HEK293T (cell line): ENCODE measurements around the gene TBC1D1.

ENCODE experiments used
- ARNT ChIP-seq: fragments of 450-650 bp; IDR thresholded peaks from 2 replicates; pipeline ENCODE4 v1.6.1; 2017; ENCODE audit warnings: mild to moderate bottlenecking
- BHLHE40 ChIP-seq: fragments of 450-650 bp; IDR thresholded peaks from 2 replicates; pipeline ENCODE4 v1.6.1; 2016; ENCODE audit warnings: mild to moderate bottlenecking, moderate library complexity, borderline replicate concordance
- CTBP1 ChIP-seq: fragments of 450-650 bp; IDR thresholded peaks from 2 replicates; pipeline ENCODE4 v1.6.1; 2016; ENCODE audit warnings: borderline replicate concordance
- ELF4 ChIP-seq: fragments of 450-650 bp; IDR thresholded peaks from 2 replicates; pipeline ENCODE4 v1.6.1; 2017; ENCODE audit warnings: antibody characterized with exemption
- FOXK2 ChIP-seq: fragments of 450-650 bp; IDR thresholded peaks from 2 replicates; pipeline ENCODE4 v1.6.1; 2016; ENCODE audit warnings: mild to moderate bottlenecking
- L3MBTL2 ChIP-seq: fragments of 450-650 bp; conservative IDR thresholded peaks from 2 replicates; pipeline ENCODE4 v1.6.1; 2016; ENCODE audit warnings: mild to moderate bottlenecking
- LEF1 ChIP-seq: fragments of 450-650 bp; IDR thresholded peaks from 2 replicates; pipeline ENCODE4 v1.6.1; 2017; ENCODE audit warnings: mild to moderate bottlenecking, borderline replicate concordance
- NFRKB ChIP-seq: fragments of 450-650 bp; IDR thresholded peaks from 2 replicates; pipeline ENCODE4 v1.6.1; 2016; ENCODE audit warnings: mild to moderate bottlenecking, moderate library complexity
- PKNOX1 ChIP-seq: fragments of 450-650 bp; IDR thresholded peaks from 2 replicates; pipeline ENCODE4 v1.6.1; 2016
- SP1 ChIP-seq: fragments of 450-650 bp; IDR thresholded peaks from 2 replicates; pipeline ENCODE4 v1.6.1; 2017
- SUZ12 ChIP-seq: fragments of 450-650 bp; IDR thresholded peaks from 2 replicates; pipeline ENCODE4 v1.6.1; 2016; ENCODE audit warnings: mild to moderate bottlenecking
- TARDBP ChIP-seq: fragments of 450-650 bp; IDR thresholded peaks from 2 replicates; pipeline ENCODE4 v1.6.1; 2016
- ZNF384 ChIP-seq: fragments of 450-650 bp; IDR thresholded peaks from 2 replicates; pipeline ENCODE4 v1.6.1; 2016

- TF ChIP-seq ARNT, result no peak
- TF ChIP-seq BHLHE40, result no peak
- TF ChIP-seq SP1, result no peak
- no peak for TF ChIP-seq NFRKB
- no peak for TF ChIP-seq FOXK2
- TF ChIP-seq ELF4, result no peak
- TF ChIP-seq LEF1, result no peak
- no peak for TF ChIP-seq ZNF384
- TF ChIP-seq TARDBP, result no peak
- no peak for TF ChIP-seq L3MBTL2
- no peak for TF ChIP-seq SUZ12
- TF ChIP-seq PKNOX1, result no peak
- no peak for TF ChIP-seq CTBP1
Observed at GRCh38 chr4:38107818-38108217, 216.9 kb downstream of the TBC1D1 start.
